GM21515 (cell line): ENCODE data around the gene ALG12.

Experiments used
- ATAC-seq: cut with Tn5 transposase; IDR thresholded peaks from one replicate; pipeline ENCODE4 v1.9.1; 2021; ENCODE audit not compliant: unreplicated experiment

ALG12 gene

DNA sequence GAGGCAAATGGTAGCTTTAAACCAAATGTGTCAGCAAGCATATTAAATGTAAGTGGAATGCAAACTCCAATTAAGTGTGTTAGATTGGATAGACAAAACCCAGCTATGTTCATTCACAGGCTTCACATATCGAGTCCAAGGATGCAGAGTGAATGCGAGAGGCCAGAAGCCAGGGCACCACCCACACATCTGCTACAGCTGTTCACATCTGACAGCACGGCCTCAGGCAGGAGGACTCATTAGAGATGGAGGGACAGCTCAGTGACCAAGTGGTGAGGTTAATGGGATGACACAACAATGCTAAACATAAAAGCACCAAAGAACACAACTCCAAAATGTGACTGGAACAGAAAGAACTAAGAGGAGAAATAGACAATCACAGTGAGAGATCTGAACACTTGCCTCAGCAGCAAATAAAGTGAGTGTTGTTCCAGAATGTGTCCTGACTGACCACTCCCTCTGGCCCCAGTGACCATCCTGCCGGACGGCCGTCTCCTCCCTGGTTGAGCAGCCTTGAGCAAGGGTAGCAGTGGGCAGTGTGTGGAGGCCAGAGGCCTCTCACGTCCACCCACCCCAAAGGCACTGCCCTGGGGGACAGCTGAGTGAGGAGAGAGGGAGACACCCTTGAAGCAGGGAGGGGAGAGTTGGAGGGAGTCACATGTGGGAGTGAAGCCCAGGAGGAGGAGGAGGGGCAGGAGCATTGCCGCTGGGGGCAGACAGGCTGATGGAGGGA lies 23.8 kb downstream of the ALG12 start:
- no peak for ATAC-seq

DNA sequence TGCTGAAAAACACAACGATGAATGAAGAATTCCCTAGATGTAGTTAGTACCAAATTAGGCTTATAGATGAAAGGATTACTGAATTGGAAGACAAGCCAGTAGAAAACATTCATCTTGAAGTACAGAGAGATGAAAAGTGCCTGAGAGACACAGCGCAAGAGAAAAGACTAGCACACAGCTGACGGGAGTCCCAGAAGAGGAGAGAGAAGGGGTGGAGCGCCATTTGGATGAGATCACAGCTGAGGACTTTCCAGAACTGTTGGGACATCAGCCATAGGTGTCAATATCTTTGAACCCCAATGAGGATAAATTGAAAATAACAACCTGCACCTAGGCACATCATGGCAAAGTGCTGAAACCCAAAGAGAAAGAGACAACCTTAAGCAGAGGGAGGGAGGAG lies 25.2 kb downstream of the ALG12 start:
- ATAC-seq: no peak

DNA sequence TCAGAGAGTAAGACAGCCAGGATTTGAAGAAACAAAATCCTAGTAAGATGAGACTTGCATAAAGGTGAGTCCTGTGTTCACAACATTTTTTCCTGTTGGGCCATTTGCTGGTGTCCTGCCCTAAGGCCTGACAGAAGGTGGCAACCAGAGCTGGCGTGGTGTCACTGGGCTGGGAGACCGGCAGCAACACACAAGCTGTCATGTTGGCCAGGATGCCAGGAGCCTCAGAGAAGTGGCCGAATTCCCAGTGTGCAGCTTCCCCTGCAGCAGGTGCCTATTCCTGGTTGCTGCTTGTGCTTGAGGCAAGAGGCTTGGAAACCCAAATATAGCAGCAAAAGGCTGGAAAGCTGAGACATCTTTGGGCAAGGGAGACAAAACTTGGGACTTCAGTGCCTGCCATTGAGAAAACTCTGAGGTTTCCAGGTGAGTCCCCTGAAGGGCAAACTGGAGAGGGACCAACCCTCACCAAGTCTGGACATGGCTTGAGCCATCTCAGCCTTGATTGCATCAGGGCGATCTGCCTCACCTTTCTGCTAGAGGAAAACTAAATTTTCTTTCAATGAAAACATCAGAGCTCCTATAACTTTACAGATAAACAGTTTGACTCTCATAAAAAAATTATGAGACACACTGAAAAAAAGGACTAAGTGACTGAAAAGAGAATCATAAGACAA lies 25.9 kb downstream of the ALG12 start:
- ATAC-seq: no peak

DNA sequence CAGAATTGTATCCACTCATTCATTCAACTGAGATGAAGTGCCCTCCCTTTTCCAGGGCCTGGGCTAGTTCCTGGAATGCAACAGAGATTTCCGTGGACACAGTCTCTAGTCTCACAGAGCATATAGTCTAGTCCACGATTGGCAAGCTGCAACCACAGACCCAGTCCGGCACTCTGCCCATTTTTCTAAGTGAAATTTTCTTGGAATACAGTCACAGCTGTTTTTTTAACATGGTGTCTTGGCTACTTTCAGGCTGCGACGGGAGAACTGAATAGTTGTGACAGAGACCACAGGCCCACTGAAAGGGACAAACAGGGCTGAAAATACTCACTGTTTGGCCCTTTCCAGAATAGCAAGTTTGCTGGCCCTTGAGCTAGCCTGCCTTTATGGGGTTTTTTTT lies 29.2 kb downstream of the ALG12 start:
- ATAC-seq: no peak

DNA sequence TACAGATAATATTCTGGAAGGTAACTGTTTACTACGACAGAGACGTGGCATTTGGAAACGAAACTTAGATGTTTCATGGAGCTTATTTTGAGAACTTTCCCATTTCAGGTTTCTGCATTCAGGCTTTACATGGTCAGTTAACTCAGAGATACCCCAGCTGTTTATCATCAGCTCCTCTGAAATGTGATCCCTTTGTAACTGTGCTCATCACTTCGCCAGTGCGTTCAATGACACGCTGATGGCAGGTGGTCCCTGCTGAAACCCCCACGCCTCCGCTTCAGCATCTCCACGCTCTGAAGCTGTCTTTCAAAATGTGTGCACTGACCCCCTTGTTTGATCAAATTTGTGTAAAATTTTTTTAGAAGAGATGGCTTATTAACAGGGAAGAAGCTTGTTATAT lies 30.5 kb downstream of the ALG12 start:
- no peak for ATAC-seq

DNA sequence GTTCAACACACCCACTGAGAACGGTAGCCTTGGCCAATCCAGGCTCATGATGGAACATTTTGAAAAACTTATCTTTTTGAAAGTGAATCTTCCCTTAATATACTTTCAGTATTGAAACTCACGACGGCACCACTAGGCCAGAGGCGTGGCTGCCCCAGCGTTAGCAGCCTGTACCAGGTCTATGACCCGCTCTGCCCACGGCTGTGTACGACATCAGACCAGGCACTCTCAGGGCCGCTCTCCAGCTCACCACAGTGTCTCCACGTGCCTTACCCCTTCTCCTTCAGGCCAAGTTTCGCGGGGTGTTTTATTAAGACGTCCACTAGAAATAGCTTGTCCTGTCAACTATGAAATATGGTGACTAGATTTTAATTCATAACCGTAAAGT lies 31.2 kb downstream of the ALG12 start:
- no peak for ATAC-seq

DNA sequence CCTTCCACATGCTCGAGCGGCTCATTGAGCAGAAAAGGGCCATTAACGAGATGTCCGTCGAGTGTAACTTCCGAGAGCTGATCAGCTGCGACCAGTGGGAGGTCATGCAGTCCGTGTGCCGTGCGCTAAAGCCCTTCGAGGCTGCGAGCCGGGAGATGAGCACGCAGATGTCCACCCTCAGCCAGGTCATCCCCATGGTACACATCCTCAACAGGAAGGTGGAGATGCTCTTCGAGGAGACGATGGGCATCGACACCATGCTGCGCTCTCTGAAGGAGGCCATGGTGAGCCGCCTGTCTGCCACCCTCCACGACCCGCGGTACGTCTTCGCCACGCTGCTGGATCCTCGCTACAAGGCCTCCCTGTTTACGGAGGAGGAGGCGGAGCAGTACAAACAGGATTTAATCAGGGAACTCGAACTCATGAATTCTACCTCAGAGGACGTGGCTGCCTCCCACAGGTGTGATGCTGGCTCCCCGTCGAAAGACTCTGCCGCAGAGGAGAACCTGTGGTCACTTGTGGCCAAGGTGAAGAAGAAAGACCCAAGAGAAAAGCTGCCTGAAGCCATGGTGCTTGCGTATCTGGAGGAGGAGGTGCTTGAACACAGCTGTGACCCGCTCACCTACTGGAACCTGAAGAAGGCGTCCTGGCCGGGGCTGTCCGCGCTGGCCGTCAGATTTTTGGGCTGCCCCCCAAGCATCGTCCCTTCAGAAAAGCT lies 31.7 kb downstream of the ALG12 start:
- ATAC-seq: no peak

DNA sequence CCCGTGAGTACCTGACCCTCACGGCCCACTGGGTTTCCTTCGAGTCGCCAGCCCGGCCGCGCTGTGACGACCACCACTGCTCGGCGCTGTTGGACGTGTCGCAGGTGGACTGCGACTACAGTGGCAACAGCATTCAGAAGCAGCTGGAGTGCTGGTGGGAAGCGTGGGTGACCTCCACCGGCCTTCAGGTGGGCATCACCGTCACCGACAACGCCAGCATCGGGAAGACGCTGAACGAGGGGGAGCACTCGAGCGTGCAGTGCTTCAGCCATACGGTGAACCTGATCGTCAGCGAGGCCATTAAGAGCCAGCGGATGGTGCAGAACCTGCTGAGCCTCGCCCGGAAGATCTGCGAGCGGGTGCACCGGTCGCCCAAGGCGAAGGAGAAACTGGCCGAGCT lies 32.4 kb downstream of the ALG12 start:
- ATAC-seq: no peak

DNA sequence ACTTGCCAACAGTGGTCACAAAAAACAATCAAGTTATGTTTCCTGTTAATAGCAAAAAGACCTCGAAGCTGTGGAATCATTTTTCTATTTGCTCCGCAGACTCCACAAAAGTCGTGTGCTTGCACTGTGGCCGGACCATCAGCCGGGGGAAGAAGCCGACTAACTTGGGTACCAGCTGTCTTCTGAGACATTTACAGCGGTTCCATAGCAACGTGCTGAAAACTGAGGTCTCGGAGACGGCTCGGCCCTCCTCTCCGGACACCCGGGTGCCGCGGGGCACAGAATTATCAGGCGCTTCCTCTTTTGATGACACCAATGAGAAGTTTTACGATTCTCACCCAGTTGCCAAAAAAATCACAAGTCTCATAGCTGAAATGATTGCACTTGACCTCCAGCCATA lies 33.0 kb downstream of the ALG12 start:
- ATAC-seq: no peak

DNA sequence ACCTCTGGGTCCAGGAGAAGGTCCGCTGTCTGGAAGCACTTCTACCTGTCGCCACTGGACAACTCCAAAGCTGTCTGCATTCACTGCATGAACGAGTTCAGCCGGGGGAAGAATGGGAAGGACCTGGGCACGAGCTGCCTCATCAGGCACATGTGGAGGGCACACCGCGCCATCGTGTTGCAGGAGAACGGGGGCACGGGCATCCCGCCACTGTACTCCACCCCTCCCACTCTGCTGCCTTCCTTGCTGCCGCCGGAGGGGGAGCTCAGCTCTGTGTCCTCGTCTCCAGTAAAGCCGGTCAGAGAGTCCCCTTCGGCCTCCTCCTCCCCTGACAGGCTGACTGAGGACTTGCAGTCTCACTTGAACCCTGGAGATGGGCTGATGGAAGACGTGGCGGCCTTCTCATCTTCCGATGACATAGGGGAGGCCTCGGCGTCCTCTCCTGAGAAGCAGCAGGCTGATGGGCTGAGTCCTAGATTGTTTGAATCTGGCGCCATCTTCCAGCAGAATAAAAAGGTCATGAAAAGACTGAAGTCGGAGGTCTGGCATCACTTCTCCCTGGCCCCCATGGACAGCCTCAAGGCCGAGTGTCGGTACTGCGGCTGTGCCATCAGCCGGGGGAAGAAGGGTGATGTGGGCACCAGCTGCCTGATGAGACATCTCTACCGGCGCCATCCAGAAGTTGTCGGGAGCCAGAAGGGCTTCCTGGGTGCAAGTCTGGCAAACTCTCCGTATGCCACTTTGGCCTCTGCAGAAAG lies 33.6 kb downstream of the ALG12 start:
- no peak for ATAC-seq

DNA sequence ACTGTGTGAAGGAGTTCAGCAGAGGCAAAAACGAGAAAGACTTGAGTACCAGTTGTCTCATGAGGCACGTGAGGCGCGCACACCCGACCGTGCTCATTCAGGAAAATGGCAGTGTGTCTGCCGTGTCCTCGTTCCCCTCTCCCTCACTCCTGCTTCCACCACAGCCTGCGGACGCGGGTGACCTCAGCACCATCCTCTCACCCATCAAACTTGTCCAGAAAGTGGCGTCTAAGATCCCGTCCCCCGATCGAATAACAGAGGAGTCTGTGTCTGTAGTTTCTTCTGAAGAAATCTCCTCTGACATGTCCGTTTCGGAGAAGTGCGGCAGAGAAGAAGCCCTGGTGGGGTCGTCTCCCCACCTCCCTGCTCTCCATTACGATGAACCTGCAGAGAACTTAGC lies 34.2 kb downstream of the ALG12 start:
- no peak for ATAC-seq

DNA sequence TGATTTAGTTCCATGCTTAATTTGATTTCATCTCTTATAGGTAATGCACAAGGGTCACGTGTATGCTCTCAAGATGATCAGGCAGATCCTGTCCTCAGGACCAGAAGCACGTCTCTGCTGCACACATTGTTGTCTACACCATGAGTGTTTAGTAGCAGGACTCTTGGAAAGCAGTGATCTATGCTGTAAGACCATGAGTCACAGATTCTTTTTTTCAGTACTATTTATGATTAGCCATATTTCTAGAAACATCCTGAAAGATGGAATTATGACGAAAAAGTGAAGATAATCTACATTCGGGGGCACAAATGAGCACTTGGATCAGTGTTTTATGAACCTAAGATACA lies 35.0 kb downstream of the ALG12 start:
- no peak for ATAC-seq

DNA sequence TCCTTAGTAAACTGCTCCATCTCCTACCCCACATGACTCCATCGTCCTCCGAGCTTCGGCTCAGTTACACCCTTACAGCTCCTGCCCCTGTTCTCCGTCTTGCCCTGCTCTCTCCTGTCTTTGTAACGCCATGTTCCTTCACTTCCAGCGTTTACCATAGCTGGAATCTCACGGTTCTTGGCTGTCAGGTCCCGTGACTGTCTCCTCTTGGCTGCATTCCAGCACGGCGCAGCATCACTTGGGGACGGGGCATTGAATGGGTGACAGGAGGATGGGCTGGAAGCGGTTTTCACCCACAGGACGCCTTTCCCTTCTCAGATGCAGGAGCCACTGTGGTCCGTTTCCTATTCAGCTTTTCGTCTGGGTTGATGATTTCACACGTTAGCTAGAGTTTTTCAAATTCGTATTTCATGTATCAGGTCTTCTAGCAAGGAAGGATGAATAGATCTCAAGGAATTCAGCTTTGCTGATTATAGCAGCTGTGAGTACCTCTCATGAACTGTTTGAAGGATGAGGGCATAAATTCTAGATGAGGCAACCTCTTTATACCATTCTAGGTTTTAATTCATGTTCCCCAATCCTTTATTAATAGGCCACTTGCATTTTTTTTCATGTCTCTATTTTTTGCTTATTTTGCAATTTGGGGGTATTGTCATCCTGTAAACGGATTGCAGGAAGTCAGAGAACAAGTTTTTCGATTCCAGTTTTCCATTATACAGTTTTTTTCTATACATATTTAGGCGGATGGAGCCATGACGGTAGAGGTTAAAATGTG lies 35.5 kb downstream of the ALG12 start:
- no peak for ATAC-seq

DNA sequence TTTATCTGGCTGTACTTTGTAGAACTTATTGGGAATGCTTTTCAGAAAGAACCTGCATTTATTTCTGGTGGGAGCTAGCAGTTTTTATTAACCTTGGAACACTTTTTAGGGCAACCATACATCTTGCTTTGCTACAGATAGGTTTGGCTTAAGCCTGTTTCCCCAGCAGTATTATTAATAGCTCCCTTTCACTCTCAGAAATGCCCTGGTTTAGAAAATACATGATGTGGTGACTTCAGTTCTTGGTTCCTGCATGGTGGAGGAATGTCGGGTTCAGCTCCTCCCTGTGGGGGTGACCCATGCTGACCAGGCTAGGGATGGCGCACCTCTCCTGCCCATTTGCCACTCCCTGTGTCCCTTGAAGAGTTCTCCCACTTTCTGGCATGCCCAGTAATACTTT lies 36.4 kb downstream of the ALG12 start:
- ATAC-seq: no peak

DNA sequence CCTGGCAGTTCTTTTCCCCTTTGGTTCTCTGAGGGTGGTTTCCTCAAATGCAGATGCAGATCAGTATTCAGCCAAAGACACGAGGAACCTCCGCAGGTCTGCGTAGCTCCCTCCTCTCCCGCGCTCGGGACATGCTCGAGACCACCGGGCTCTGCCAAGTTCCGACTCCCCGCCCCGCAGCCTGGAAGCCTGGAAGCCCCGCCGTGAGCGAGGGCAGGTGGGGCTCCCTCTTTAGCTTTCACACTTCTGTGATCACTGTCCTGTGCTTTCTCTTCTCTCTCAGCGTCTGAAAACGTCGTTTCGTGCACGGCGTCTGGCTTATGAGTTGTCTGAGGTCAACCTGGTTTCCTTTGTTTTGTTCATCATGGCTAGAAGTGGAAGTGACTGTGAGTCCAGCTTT lies 38.0 kb downstream of the ALG12 start:
- ATAC-seq: no peak

DNA sequence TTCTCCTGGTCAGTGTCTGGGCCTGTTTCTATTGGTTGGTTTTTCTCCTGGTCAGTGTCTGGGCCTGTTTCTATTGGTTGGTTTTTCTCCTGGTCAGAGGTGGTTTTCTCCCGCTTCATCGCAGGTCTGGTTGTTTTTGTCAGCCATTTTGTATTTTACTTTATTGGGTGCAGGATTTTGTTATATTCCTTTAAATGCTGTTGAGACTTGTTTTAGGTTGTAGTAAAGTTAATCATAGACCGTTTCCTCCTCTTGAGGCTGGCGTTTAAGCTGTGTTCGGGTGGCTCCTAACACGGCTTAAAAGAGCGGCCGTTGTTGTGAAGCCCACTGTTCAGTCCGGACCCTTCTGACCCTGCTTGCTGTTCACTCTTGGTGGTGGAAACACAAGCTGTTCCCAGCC lies 38.4 kb downstream of the ALG12 start:
- no peak for ATAC-seq

DNA sequence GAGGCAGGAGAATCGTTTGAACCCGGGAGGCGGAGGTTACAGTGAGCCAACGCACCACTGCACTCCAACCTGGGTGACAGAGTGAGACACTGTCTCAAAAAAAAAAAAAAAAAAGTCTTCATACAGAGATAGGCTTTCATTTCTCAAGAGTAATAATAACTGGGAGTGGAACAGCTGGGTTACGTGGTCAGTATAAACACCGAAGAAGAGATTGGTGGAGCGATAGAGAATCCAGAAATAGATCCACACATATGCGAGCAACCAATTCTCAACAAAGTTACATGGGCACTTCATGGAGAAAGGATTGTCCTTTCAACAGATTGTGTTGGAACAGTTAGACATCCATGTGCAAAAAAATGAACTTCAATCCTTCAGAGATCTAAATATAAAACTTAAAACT lies 40.0 kb downstream of the ALG12 start:
- no peak for ATAC-seq

DNA sequence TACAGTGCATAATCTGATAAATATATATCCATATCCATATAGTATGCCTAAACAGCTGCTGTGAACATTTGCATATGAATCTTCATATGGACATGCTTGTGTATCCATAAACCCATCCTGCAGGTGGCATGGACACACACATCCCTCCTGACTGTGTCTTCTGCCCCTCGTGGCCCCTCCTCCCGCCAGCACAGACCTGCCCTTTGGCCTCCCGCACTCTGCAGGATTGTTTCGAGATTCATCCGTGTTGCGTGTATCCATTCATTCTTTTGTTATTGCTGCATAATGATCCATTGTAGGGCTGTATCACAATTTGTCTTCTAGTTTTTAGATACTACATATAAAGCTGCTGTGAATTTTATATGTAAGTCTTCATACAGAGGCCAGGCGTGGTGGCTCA lies 40.6 kb downstream of the ALG12 start:
- ATAC-seq: no peak

DNA sequence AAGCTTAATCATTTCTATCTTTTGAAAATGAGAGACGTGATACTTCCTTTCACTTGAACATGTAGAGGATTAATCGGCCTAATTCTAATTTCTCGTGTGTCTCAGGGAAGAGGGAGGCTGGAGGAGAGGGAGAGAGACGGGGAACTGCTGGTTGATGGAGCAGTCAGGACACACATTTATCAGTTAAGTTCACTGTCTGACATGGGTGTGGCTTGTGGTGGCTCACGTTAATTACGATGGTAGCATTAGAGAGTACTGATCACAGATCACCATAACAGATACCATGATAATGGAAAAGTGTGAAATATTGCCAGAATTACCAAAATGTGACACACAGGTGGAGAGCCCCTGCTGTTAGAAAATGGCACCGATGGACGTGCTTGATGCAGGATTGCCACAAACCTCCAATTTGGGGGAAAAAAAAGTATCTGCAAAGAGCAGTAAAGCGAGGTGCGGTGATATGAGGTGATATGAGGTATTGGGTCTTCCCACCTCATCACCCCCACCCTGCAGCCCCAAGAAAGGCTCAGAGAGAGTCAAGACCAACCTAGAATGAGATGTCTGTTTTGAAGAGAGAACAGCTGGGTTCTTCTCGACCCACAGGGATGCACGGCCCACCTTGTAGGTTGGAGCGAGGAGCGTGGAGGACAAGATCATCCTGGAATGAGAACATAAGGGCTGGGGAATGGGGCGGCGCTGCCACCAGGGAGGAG lies 44.9 kb downstream of the ALG12 start:
- ATAC-seq: no peak

DNA sequence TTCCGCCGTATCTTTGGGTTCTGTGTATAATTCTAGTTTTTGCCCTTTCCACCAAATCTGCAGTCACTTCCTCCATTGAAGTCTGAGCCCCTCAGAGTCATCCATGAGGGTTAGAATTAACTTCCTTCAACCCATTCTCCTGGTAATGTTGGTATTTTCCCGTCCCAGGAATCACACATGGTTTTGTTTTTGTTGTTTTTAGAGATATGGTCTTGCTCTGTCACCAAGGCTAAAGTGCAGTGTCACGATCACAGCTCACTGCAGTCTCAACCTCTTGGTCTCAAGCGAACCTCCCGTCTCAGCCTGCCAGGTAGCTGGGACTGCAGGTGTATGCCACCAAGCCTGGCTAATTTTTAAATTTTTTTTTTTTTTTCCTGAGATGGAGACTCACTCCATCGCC lies 45.9 kb downstream of the ALG12 start:
- ATAC-seq: no peak
